Inflammatory macrophage treated with lipopolysaccharide for 1 hour (primary cell): Measurements from ENCODE around the gene F13A1.
A peak's percentile ranks its signal among the peaks of the same experiment; 100 is the strongest.

Experiments used
- DNase-seq, 2 donors: peaks; one replicate each; pipeline ENCODE4 v3.0.0-alpha.2; 2020 to 2022

F13A1 gene

DNA sequence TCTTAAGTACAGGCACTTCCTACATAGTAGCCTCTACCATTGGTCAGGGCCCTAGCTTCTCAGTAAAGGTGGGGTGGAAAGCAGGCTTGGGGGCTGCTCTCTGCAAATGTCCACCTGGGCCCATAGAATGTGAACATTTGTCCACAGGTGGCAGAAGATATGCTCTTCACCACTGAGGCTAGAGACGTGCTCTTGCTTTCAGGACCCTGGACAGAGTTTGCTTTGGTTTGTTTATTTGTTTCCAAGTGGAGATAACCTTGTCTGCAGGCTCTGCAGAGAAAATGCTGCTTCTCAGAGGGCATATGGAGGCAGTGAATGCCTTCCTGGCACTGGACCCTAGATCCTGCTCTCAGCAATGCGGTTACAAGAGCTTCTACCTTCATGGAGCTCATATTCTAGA lies 129.0 kb downstream of the F13A1 start:
- DNase-seq: no peak

DNA sequence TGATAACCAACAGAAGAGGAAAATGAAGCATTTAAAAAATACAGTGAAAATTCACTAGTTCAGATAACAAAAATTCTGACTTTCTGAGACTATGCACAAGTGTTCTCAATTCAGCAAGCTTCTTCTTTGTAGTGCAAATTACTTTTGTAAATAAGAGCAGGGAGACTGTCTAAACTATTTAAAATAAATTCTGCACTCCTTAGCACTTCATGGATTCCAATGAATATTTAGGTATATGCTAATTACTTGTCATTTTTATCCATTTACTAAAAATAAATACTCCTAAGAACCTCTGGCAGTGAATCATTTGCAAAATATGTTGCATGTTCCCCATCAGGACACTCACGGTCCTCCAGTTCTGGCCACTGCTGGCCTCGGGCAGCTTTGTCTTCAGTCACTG lies 139.8 kb downstream of the F13A1 start:
- DNase-seq: no peak

DNA sequence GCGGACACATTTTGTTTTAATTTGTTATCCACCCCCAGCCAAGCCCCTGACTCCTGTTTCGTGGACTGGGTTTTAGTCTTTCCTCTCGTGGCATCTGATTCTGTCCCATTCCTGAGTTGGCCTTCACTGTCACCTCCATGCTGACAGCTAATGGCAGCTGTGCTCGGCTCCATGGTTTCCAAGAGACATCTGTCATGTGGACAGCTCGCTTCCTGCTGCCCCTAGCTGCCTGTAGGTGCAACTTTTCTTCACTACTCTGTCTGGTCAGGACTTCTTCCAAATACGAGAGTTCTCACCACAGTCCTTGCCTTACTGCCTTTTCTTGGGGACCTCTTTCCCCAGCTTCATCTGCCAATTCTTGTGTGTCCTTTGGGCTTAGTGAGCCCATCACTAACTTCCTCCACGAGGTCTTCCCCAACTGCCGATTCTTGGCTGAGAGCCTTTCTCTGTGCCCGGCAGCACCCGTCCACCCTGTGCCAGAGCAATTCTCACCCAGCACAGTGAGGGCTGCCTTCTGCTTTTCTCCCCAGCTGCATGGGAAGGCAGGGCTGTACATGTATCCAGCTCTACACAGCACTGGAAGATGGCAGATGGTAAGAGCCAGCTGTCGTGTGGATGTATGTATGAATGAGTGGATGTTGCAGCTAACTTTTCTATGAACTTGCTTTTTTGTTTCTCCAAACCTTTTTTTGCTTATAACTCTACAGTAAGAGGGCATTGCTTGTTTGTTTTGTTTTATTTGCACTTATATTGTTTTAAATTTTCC lies 140.4 kb downstream of the F13A1 start:
- DNase-seq: no peak

DNA sequence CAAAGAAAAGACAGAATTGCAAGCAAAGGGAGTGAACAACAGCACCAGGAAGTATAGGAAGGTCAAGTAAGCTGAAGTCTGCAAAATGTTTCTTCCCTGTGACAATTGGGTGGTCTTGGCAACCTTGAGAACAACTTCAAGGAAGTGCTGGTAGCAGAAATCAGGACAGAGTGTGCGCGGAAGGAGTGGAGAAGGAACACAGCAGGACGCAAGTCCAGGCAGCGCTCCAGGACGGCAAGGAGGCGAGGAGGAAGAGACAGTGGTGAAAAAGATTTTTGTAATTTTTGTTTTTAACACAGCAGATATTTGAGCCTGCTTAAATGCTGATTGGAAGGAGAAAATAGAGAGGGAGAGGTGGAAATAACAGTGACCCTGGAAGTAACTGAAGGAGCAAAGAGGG lies 141.7 kb downstream of the F13A1 start:
- no peak for DNase-seq

DNA sequence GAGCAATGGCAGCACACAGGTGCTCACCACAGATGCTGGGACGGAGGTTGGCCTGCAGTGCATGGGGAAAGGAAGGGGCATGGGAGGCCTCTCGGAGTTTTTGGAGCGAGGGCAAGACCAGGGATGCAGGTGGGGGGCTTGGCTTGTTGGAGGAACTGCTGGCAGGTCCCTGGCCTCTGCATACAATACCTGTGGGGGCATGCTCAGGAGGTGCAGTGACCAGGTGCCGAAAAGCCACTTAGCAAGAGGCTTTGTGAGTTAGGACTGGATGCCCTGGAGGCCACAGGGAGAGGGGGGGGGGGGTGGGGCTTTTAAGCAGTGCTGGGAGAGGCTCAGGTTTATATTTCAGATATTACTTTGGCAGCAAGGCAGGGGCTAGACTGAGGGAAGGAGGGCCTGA lies 142.7 kb downstream of the F13A1 start:
- DNase-seq: no peak

DNA sequence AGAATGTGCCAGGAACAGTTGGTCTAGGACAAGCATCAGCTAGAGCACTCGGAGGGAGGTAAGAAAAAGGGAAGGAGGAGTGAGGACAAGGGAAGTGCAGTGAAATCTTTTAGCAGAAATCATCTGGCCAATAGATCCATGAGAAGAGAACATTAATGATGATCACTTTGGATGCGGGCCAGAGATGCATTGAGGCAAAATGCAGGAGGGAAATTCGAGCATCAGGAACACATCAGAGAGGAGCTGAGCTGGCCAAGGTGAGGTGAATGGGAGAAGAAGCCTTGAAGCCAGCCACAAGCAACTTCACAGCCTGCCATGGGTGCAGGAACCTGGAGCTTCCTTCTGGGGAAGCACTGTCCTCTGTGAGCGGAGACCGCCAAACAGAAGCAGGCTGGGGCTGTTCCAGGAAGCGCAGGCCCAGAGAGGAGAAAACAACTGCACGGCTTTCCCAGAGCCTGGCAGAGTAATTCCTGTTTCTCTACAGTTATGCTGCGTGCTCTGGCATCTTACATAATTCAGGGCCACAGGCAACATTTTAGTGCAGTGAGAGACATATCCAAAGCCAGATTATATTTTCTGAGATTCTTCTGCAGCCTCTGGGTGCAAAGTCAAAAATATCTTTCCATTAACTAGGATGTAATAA lies 143.8 kb downstream of the F13A1 start:
- no peak for DNase-seq

DNA sequence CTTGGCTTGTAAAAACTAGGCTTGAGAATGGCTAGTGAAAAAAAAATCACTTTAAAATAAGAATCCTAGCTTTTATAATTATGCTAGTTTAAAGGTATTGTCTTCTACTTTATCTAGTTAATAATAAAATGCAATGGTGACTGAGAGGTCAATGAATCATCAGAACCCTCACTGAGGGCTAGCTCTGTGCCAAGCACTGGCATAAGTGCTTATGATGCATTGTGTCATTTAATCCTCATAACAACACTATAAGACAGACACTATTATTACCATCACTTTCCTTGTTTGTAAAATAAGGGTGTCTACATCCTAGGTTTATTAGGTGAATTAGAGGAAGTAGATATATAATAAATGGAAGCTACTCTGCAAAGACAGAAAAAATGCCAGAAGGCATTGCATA lies 144.3 kb downstream of the F13A1 start:
- no peak for DNase-seq

DNA sequence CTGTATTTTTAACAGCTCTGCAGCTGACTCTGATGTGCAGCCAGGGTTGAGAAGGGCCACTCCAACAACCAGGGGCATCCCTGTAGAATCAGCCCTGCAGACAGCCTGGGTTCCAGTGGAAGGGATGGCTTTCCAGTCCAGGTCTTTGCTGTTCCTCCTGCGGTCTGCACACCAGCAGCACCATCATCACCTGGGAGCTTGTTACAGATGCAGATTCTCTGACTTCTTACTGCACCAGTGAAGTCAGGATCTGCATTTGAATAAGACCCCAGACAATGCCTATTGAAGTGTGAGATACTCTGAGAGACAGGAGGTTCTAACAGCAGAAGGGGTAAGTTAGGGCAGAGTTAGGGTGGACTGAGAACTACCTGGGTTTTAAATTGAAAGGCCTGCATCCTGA lies 151.3 kb downstream of the F13A1 start:
- no peak for DNase-seq

DNA sequence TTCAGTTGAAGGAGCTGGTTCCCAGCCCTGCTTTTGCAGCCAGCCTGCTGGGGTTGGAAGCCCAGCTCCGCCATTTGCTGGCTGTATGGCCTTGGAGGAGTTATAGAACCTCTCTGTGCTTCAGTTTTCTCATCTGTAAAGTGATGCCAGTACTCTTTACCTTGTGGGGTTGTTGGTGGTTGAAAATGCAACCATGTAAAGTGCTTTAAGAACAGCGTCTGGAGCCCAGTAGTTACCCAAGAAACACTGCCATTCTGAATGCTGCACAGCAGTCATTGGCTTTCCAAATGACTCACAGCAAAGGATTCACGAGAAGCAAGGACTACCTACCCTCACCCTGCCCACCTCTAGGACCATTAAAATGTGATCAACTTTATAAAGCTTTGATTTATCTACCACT lies 154.4 kb downstream of the F13A1 start:
- DNase-seq: no peak

DNA sequence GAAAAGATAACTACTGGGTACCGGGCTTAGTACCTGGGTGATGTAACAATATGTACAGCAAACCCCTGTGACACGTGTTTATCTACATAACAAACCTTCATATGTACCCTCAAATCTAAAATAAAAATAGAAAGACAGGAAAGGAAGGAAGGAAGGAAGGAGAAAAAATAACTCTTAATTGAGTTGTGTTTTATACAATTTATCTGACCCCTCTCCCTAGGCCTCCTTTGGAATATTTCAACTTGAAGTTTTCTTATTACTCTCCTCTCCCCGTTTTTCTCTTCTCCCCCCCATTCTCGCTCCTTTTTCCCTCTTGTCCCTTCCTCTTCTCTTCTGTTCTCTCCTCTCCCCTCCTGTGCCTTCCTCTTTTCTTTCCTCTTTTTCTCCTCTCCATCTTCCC lies 156.1 kb downstream of the F13A1 start:
- DNase-seq: no peak

DNA sequence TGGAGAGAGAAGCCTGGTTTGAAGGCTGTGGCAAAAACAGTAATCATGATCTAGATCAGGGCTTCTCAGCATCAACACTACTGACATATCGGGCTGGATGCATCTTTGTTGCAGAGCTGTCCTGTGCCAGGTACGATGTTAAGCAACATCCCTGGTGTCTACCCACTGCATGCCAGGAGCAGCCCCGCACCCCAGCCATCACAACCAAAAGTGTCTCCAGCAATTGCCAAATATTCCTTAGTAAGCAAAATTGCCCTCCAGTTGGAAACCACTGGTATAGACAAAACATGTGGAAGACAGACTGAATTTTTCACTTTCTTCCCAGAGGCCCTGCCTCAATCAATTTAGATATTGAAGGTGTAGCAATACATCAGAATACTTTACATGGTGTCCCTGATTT lies 166.1 kb downstream of the F13A1 start:
- DNase-seq: no peak

DNA sequence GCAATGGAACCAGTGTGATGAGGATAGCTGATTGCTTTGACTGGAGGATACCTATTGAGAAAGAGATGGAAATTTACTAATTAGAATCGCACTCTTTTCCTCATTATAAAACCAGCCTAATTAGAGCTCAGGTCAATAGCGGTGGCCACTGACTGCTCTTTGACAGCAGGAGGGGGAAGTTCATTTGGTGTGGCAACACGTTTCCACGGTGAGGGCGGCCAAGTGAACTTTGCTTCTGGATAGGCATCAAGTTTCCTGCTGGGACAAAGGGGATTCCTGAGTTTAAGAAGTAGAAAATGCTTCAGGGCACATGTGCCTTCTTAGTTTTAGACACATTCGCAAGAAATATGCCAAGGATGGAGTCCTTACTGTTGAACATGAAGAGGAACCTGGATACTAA lies 168.4 kb downstream of the F13A1 start:
- DNase-seq: no peak

DNA sequence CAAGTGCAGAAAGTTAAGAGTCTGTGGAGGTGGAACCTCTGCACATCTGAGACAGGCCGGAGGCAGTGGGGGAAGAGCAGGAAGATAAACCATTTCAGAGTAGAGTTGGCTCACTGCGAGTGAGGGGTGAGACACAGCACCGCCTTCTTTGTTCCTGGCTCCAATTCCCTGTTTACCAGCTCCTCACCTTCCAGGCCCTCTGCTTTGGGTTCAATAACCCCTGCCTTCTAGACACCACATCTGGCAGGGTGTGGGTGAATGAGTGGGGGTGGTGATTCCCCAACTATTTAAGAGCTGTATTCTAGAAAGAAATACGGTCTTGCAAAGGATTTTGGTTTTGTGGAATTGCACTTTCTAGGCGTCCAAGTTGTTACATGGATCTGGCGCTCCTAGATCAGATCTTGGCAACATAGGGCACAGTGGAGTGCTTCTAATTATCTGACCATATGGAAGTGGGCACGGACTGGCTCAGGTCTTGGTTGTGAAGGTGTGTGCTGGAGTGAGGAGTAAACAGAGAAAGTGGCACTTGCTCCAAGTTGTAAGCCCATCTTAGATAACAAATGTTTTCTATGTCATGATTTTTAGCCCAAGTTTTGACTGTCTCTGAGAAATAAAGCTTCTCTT lies 172.2 kb downstream of the F13A1 start:
- DNase-seq: no peak

DNA sequence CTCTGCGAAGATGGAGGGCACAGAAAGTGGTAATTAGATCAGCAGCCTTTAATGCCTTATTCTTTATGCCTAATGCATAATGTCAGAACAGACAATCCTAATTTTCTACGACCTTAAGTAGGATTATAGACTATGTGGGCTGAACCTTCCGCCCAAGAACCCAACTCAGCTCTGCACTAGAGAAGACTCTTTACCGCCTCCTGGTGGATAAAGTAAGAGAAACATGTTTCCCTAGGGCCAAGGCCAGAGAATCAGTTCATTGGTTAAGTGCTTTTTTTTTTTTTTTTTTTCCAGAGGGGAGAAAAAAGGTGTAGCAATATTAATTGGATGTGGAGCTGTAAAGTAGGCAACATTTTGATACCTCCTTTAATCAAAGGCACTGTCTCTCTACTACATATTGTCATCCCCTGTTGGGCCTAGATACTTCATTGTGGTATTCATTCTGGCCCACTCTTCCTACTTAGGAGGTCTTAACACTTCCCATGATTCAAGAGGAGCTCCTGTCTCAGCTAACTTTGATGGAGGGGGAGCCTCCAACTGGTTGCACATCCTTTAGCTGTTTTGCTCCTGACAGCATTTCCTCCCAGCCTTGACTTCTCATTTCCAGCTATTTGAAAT lies 188.9 kb downstream of the F13A1 start:
- peak; percentile 25 to 71 for DNase-seq

DNA sequence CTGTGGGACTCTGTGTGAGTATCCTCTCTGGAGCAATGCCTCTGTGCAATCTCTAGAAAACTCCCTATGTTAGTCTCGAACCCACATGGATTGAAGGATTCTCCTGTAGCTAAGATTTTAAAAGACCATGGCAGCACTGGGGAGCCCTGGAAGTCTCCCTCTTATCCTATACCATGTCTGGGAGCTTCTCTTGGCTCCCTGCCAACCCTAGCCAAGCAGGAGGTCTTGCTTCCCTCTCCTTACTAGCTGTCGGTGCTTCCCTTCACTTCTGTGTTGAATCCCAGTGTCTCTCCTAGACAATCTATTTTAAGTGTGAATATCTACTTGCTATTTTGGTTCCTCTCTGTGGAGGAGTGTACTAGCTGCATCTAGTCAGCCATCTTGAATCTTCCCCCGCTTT lies 195.0 kb downstream of the F13A1 start:
- DNase-seq: no peak

DNA sequence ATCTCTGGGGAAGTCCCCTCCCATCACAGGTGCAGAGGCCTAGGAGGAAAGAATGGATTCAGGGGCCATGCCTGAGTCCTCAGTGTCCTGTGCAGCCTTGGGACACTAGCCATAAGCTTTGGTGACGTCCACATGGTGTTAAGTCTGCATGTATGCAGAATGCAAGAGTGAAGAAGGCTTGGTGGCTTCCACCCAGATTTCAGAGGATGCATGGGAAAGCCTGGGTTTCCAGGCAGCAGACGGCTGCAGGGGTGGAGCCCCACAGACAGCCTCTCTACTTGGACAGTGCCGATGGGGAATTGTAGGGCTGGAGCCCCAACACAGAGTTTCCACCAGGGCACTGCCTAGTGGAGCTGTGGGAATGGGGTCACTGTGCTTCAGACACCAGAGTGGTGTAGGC lies 196.7 kb downstream of the F13A1 start:
- no peak for DNase-seq

DNA sequence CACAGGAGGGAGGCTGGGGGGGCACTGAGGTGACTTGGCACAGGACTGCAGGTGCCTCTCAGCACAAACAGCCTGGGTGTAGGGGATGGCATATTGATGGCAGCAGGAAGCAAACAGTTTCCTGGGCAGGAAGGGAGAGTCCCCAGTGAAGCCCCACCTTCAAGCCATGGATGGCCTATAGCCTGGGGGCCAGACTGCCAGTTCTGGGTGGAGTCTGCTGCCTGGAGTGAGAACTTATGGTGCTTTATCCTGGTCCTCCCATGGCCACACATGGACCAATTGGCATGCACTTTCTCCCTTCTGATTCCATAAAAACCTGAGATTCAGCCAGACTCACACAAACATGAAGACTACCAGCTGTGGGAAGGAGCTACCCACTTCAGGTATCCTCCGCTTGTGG lies 198.5 kb downstream of the F13A1 start:
- no peak for DNase-seq

DNA sequence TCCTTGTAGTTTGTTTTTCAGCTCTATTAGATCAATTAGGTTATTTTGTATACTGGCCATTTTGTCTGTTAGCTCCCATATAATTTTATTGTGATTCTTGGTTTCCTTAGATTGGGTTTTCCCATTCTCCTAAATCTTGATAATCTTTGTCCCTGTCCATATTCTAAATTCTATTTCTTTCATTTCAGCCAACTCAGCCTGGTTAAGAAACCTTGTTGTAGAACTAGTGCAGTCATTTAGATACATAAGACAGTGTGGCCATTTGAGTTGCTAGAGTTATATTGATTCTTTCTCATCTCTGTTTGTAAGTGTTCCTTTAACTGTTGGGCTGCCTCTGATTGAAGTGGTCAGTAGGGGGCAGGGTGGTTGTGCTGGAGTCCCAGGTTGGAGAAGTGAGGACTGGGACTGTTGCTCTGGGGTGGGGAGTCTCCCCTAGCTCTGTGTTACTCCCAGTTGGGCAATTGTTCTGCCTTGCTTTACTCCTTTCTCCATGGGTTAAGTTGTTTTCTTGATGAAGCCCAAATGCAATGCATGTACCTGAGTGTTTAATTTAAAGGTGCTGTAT lies 214.9 kb downstream of the F13A1 start:
- peak; percentile 16 to 41 for DNase-seq
